HG03439 (cell line): Measurements from ENCODE around the gene STAT4.

Source experiments
- ATAC-seq: cut with Tn5 transposase; IDR thresholded peaks from one replicate; pipeline ENCODE4 v1.9.1; 2021; ENCODE audit warnings: mild to moderate bottlenecking, moderate library complexity; ENCODE audit not compliant: unreplicated experiment

Gene STAT4

DNA sequence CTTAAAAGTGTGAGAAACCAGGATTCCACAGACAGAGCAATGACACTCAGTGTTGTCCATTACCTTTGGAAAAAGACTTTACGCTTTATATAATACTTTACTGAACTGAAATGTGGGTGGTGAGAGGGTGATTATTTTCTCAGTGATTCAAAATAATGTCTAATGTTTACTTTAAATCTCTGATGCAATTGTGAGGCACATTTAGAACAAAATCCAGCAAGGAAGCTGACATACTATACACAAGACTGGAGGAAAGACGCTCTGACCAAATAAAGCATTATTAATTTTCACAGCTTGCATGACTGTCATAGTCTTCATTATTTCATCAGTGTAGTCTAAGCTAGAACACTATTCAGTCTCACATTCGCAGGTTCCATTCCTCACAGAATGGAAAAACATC, 102.7 kb downstream of the STAT4 start:
- no peak for ATAC-seq

DNA sequence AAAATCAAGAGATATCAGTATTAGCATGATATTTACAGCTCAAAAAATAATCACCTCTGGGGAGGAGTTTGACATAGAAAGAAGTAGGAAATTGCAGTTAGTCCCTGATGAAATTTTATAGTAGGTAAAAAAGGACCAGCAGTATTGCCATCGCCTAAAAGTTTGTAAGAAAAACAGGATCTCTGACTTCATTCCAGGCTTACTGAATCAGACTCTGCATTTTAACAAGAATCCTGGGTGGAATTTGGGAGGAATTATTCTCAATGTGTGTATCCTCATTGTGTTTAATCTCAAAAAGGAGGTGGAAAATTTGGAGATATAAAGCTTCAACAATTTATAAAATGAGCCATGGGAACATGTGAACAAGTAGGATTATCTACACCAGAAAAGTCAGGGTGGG, 105.7 kb downstream of the STAT4 start:
- ATAC-seq: no peak

DNA sequence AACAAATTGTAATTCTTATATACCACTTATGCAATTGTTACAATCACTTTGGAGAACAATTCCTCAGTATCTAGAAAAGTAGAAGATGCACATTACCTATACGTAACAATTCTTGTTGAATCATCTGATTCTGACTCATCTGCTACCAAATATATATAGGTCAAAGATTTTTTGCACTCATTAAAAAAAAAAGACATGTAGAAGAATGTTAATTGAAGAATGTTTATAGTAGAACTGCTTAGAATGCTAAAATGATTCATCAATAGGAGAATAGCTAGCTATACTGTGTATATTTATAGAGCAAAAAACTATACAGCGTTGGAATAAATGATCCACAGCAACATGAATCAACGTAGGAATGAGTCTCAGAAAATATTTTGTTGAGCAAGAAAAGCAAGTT, 107.4 kb downstream of the STAT4 start:
- ATAC-seq: no peak

DNA sequence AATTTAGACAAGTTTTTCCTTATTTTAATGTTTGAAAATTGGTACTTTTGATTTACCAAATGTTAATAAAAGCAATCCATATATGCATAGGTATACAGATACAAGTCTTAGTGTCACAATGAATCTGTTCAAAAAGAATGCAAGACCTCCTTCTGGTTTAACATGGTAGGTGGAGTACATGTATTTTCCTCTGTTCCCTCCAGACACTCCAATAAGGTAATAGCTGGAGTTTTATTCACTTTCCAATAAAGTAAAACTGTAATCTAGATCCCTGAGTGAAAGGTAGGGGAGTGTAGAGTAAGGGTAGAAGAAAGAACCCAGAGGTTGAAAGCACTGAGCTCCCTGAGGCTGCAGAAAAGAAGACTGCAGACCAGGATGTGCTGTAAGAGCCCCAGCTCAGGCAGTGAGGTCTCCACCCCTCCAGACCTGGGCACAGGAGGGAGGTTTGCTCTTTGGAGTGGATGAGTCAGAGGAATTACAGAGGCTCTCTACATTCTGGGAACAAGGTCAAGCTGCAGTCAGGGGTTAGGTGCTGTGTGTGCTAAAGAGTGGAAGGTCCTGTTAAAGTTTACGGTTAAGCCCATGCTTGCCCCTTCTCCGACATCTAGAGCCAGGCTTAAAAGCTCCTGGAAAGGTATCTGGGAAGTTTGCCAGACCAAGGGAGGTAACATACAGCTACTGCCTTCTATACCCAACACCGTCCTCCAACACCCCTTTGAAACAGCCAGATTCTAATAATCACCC, 109.2 kb downstream of the STAT4 start:
- no peak for ATAC-seq

DNA sequence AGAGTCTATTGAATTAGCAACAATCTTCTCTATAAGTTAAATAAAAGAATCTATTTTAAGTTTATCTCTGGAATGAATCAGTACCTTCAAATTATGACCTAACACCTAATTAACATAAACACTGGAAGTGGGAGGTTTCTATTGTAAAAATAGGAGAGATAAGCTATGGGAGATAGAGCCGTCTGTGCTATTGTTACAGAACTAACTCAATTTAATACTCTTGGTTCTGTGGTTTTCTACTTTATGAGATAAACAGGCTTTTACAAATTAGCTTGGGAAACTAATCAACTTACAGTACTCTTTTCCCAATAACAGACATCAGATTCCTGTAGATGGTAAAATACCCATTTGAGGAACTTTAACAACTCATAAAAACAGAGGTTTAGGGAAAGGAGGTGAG, 111.2 kb downstream of the STAT4 start:
- no peak for ATAC-seq

DNA sequence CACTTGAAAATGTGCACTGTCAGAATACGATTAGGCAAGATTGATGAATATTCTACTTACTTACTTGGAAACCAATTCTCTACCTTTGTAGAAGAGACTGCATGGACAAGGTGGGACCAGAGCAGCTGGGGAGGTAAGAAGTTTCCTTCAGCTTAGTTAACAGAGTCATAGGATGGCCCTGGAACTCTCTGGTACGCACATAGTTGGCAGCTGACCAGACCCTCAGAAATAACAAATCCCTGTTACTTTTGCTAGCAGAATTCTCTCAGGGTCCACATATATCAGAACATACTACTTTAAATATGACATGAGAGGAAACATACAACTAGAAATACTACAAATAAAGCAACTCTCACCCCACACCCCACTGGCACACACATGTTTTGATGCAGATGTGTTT, 112.1 kb downstream of the STAT4 start:
- ATAC-seq: no peak

DNA sequence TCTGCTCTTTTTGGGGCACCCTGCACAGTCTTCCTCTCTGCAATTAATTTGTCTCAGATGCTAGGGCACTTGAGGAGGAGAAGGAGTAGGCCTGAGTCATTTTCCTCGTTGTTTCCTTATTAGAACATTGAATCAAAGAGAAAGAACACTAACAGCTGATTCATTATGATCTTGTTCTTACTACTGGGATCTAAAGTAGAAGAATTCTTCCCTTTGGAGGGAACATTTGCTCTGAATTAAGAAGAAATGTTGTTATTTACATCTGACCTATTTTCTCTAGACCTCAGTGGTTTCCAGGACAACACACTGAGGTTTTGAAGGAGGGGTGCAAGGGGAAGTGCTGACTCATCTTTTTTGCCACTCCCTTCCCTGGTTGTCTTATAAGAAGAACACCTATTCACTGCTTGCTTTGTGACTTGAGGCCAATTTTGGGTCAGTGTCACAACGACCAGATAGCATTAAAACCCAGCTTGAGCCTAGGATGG, 112.5 kb downstream of the STAT4 start:
- no peak for ATAC-seq

DNA sequence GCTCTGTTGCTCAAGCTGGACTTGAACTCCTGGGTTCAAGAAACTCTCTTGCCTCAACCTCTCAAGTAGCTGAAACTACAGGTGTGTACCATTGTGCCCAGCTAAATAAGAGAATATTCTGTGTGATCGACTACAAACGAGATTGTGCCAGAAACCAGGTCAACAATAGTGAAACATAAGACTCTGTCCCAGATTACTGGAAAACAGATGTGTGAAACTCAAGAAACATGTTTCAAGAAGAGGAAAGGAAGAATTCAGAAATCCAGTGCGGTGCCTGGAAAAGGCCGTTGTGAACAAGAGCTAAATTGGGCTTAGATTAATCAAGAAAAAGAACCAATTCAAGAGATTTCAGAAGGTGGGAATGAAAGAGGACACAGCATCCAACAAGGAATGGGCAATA, 113.4 kb downstream of the STAT4 start:
- no peak for ATAC-seq

DNA sequence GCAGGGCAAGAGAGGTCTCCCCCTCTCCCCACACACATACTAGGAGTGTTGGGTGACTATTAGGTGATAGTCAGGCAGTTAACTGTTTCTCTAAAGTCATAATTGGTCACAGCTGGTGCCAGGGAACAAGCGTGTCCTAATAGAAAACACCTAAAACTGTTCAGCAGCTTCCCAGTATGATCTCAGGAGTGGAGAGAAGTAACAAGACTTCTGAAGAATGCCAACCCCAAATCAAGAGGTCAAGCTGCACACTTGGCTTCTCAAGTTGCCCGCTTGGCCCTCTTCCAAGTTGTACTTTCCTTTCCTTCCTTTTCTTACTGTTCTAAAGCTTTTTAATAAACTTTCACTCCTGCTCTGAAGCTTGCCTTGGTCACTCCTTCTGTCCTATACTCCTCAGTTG, 114.4 kb downstream of the STAT4 start:
- no peak for ATAC-seq

DNA sequence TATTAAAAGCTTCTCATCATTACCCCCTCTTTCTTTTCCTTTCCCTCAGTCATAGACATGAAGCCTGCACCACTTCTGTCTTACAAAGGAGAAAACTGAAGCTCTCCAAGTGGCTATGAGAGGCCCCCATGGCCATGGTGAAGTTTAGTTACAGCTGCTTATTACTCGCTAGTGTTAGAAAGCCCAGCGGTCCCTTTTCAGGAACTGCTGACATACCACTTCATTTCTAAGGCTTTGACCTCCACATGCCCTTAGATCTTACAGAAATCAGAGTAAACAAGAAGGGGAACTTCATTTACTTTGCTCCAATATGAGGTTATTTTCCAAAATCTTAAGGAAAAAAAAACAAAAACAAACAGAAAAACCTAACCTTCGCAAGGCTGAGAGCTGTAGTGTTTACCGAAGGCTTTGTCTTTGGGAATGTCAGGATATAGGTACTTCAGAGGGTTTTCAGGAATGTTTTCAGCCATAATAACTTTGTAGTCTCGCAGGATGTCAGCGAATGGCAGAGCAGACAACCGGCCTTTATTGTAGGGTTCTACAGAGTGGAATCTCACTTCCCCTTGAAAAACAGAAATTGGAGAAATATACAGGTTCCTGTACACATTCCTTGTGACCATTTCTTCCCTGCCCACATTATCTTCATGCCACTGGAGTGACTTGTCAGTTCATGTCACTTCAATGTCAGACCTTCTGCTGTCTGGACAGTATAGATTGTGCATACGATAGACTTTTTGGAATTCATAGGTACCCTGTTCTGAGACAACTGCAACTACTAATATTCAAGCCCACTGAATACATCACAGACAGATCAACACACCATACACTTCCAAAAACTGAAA, 118.0 kb downstream of the STAT4 start:
- ATAC-seq: no peak

DNA sequence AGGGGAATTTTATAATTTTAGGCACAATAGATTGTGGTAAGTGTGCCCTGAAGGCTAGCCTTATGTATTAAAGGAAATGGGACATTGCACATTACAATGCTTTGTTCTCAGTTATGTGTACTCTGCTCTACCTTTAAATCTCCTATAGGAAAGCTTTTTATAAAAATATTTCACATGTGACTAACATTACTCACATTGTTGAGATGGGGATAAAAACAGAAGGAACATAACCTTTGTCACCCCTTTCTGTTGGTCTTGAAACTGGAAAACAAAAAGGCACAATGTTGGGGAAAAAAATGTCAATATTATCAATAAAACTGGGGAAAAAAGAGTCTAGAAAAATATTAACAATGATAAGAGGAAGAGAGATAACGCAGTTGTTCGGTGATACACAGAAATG, 119.5 kb downstream of the STAT4 start:
- no peak for ATAC-seq

DNA sequence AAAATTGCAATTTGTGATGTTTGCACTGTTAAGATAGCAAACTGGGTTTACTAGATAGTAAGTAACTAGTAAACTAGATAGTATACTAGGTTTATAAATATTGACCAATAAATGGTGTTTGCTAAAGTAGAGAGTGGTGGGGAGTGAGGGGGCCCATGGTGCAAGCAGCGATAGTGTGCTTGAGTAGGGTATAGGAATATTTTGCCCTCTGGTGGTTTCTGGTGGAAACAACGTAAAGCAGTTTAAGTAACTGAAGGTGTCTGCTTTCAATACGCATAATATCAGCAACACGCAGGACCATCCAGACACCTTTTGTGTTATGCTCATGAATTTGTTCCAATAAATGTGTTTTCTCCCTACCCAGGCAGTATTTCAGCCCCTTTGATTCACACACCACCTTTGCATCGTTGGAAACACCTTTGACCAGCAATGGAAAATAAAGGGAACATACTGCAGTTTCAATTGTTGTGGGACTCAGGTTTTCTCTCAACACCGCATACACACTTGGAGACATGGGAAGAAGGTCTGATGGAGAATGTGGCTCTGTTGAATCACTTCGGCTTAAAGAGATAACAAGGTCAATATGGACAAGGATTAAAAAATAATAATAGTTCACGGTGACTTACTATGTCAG, 120.2 kb downstream of the STAT4 start:
- ATAC-seq: no peak

DNA sequence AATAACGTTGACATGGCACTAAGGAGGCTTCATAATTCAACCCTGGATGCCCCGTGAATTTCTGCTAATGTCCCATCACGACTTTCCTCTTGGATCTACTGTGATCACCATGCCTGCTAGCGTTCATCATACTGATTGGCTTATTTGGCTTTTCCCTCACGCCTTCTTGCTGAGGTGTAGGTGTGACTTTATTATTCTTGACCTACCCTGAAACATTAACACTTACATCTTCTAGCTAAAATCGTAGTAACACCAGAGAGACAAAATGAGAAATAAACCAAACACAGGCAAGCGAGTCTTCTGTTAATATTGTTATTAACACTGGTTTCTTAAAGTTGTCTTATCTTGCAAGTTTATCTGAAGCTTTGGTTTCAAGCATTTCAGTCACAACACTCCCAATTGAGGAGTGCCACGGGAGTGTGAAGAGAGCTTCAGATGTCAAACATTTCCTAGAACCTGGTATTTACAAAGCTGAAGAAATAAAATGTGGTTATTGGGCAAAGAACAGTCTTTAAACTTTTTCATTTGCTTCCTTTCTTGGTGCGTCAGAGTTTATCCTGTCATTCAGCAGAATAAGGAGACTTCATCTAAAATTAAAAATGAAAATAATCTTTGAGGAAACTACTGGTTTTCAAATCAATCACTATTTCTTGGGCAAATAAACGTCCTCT, 121.4 kb downstream of the STAT4 start:
- no peak for ATAC-seq

DNA sequence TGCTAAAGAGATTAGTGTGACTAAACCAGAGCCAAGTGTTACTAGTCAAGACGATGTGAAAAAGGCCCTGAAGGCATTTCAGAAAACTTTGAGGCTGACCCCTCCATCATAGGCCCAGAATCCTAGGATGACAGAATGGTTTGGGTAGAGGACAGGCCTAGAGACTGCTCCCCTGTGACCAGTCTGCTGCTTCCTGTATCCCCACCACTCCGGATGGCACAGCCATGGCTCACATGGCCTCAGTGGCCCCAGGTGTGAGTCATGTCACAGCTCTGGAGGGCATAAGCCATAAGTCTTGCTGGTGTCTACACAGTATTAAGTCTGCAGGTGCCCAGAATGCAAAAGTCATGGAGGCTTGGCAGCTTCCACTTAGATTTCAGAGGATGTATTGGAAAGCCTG, 124.4 kb downstream of the STAT4 start:
- no peak for ATAC-seq

DNA sequence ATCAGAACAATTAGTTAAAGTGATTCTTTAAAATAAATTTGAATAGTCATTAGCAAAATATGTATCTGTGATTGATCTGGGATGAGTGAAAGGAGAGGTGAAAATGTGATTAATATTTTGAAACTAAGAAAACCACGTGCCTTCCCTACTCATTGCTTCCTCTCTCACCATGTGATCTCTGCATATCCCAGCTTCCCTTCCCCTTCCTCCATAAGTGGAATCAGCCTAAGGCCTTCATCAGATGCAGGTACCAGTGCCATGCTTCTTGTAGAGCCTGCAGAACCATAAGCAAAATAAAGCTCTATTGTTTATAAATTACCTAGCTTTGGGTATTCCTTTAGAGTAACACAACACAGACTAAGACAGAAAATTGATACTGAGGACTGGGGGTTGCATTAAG, 125.7 kb downstream of the STAT4 start:
- ATAC-seq: no peak

DNA sequence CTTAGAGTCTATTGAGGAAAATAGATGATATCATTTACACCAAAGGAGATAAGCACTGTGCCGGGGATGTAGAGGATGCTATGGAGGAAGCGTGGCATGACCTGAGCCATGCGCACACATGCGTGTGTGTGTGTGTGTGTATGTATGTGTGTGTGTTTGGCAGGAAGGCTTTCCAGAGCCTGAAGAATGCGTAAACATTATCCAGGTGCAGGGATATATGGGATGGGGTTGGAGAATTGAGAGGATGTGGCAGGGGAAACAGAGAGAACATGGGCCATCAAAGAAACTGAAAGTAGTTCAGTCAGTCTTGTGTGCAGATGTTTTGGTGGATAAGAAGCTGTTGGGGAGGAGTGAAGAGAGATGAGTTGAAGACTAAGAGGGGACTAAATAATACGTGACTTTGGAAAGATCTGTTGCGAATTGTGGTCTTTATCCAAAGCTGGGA, 127.5 kb downstream of the STAT4 start:
- ATAC-seq: no peak

DNA sequence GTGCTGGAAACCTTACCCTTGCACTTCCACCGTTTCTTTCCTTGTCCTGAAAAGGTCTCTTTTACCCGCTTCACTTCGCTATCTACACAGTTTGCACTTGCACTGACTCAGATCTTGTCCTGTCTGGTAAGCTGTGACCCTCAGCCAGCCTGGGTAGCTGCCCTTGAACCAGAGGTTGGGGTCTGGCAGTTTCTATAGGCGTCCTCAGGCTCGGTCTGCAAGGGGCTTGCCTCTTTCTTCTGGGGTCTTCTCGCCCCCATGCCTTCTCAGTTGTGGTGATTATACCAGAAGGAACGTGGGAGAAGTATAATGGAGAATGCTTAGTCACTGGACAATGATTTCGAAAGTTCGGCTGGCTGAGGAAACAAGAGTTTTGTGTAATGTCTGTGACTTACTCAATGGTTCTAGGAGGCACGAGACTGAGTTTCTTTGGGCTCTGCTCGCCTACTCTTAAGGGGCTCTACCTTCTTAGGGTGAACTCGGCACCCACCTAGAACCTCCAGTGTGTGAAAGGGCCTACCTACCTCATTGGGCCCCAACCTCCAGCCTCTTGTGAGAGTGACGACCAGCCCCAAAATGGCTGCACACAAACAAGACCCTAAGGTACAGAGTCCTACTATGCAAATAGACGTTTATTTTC, 129.9 kb downstream of the STAT4 start:
- peak; percentile 28 for ATAC-seq

DNA sequence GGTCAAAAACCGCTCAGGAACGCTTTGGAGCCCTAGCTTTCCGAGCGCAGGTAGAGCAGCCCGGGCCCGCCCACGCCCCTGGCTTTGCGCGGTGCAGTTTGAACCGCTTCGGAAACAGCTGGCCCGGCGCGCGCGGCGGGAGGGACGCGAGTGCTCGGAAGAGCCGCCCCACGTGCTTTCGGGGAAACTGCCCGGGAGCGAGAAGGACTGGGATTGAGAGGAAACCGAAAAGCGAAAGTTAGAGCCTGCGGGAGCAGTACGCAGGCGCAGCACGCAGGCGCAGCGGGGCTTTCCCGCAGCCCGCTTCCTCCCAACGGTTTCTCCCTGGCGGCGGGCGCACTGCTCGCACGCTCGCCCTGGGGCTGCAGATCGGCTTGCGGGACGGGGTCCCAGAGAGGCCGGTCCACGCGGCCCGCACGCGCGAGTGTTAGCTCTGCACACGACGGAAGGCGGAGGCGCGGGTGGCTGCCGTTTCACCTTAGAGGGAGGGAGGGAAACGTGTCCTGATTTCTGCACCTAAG, 130.5 kb downstream of the STAT4 start:
- ATAC-seq: peak; percentile 72

DNA sequence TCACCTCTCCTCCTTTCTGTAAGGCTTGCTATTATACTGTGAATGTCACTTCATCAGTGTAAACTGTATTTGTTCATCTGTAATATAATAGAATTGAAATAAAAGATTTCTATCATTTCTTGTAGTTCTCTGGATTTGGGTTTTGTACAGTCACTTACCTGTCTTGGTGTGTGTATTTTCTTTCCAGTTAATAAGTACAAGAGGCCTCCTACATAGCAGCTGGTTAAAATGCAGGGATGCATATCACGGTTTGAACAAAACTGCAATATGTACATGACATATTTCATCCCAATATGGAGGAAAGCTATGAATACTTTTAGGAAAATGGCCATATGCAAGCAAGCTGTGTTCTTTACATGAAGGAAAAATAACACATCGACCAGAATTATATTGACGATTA, 131.4 kb downstream of the STAT4 start:
- ATAC-seq: no peak

DNA sequence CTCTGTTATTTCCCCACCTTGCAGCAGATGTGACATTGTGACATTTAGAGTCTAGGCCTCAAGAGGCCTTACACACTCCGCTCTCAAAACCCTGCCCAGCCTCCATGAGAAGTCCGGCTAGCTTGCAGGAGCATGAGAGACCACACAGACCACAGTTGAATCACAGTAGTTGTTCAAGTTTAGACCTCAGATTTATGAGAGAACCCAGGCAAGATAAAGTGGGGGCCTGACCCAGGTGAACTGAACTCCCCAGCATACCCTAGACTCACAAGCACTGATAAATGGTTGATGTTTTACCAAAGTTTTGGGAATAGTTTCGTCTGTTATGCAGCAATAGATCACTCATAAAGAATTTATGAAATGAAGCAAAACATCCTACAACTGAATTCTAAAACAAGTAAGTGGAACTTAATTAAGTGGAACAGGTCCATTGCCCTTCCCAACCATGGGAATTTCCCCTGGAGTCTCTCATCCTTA, 132.1 kb downstream of the STAT4 start:
- no peak for ATAC-seq
